Gastrocnemius medialis (tissue), 4 donors: Measurements from ENCODE around the gene GABRD. TPM values are rescaled to one million over a fixed set of nuclear protein-coding genes. Genes with fewer than 3 reads are reported as not detected.

Experiments
- ATAC-seq, 2 donors: fragments of 150-250 bp; one replicate each; pipeline ENCODE4 v1.9.1; 2016
- DNase-seq, 2 donors: peaks; one replicate each; pipeline ENCODE4 v3.0.0-alpha.2; 2019
- H3K27ac ChIP-seq, 4 donors: fragments of 200-600 bp; sonication (generic); 1 replicate in 1 of 4; 2 replicates in 3 of 4; pipeline ENCODE4 v1.5.1; 2016 to 2018; ENCODE audit warnings: mild to moderate bottlenecking in 2 of 4, moderate library complexity in 1 of 4
- H3K27me3 ChIP-seq, 3 donors: fragments of 200-600 bp; sonication (generic) in 2 of 3; 1 replicate in 1 of 3; 2 replicates in 2 of 3; pipeline versions ENCODE4 v1.5.1 to v1.6.0; 2016 to 2019; ENCODE audit warnings: mild to moderate bottlenecking in 1 of 3, moderate library complexity in 1 of 3
- H3K36me3 ChIP-seq, 2 donors: fragments of 200-600 bp; sonication (generic) in 1 of 2; one replicate each; pipeline ENCODE4 v1.5.1; 2017 to 2018
- H3K4me1 ChIP-seq, 2 donors: fragments of 200-600 bp; sonication (generic) in 1 of 2; one replicate each; pipeline ENCODE4 v1.5.1; 2016 to 2017; ENCODE audit warnings: mild to moderate bottlenecking in 2 of 2
- H3K4me3 ChIP-seq, 4 donors: fragments of 200-600 bp; sonication (generic) in 3 of 4; 1 replicate in 1 of 4; 2 replicates in 3 of 4; pipeline ENCODE4 v1.5.1; 2016 to 2019; ENCODE audit warnings: mild to moderate bottlenecking in 2 of 4
- H3K9me3 ChIP-seq, 3 donors: fragments of 200-600 bp; sonication (generic) in 2 of 3; 1 replicate in 1 of 3; 2 replicates in 2 of 3; pipeline ENCODE4 v1.5.1; 2016 to 2019
- CTCF ChIP-seq, 5 experiments: fragments of 450-650 bp in 3 of 5; fragments of 200-600 bp in 2 of 5; sonication (generic) in 2 of 5; IDR thresholded peaks in 4 of 5; conservative IDR thresholded peaks in 1 of 5; 1 replicate in 4 of 5; 2 replicates in 1 of 5; pipeline ENCODE4 v1.5.1; 2016 to 2019; ENCODE audit warnings: antibody characterized with exemption in 5 of 5, mild to moderate bottlenecking in 3 of 5, moderate library complexity in 3 of 5
- POLR2A ChIP-seq, 2 donors: fragments of 450-650 bp; IDR thresholded peaks; one replicate each; pipeline ENCODE4 v1.6.1; 2017; ENCODE audit warnings: antibody characterized with exemption in 2 of 2, mild to moderate bottlenecking in 2 of 2, moderate library complexity in 2 of 2
- in situ Hi-C, 4 donors: fragments of 200-750 bp; cut with MboI; loops; one replicate each; pipeline versions ENCODE4 v1.15.0 to v1.8.0; 2017; ENCODE audit warnings: low sequenced_read_pairs in 4 of 4
- intact Hi-C: fragments of 100-400 bp; cut with DNase I; formaldehyde crosslinking; loops from one replicate; pipeline ENCODE4 v1.15.1; 2023; ENCODE audit warnings: low total_unique reads
- total RNA-seq, 4 donors: library from RNA; depleted of rRNA; stranded (reverse); fragments of >200 nt; gene quantifications; one replicate each; pipeline versions ENCODE4 v1.1.0 to v1.2.3, GENCODE V29; 2016

GABRD gene
- total RNA-seq, 4 donors from 2014 or later, result 1.9 TPM; not detected in 3

- Histone ChIP-seq H3K4me1 (no peaks in the 10 kb centered on the region), H3K27ac (no peak overlapping the region), H3K36me3 (no peaks in the 10 kb centered on the region), H3K9me3 (no peaks in the 10 kb centered on the region), H3K4me3 (peak overlapping the region in 1 of 4 donors; percentile 34), H3K27me3 (peaks cover 40 to 46% (median 43%) of the 10 kb centered on the region in 3 donors)
- intact Hi-C loops (no loop called here), in situ Hi-C loops (no loop called here)
- DNase-seq, result no peak
- no peak for ATAC-seq
- TF ChIP-seq POLR2A (IDR thresholded peaks at IDR 0.05) (no peak), CTCF (IDR thresholded peaks at IDR 0.05 in 4 of 5, conservative IDR thresholded peaks at IDR 0.05 in 1 of 5) (no peak)
Observed at GRCh38 chr1:2050461-2050792, 31.3 kb downstream of the GABRD start.

- Histone ChIP-seq H3K27me3 (peaks cover 40 to 43% (median 42%) of the 10 kb centered on the region in 3 donors), H3K4me1 (no peaks in the 10 kb centered on the region), H3K36me3 (no peaks in the 10 kb centered on the region), H3K4me3 (peak overlapping the region in 1 of 4 donors; percentile 2), H3K9me3 (no peaks in the 10 kb centered on the region), H3K27ac (no peak overlapping the region)
- ATAC-seq, result no peak
- in situ Hi-C loops (no loop called here), intact Hi-C loops (no loop called here)
- DNase-seq, result no peak
- no peak for TF ChIP-seq CTCF (IDR thresholded peaks at IDR 0.05 in 4 of 5, conservative IDR thresholded peaks at IDR 0.05 in 1 of 5)
Observed at GRCh38 chr1:2050793-2051682, 31.9 kb downstream of the GABRD start.

GRCh38 chr1:2052054-2052679 is 33.0 kb downstream of the GABRD start:
- in situ Hi-C loops, result no loop called here
- H3K4me3 ChIP-seq, result no peak overlapping the region
- no peaks in the 10 kb centered on the region for H3K9me3 ChIP-seq
- no peak overlapping the region for H3K27ac ChIP-seq
- no peaks in the 10 kb centered on the region for H3K36me3 ChIP-seq
- ATAC-seq, result no peak
- no peaks in the 10 kb centered on the region for H3K4me1 ChIP-seq
- intact Hi-C loops, result no loop called here
- no peak for DNase-seq
- TF ChIP-seq CTCF (IDR thresholded peaks at IDR 0.05 in 4 of 5, conservative IDR thresholded peaks at IDR 0.05 in 1 of 5) (no peak), POLR2A (IDR thresholded peaks at IDR 0.05) (no peak)
- H3K27me3 ChIP-seq, result peaks cover 30 to 38% (median 34%) of the 10 kb centered on the region in 3 donors

- intact Hi-C loops, result no loop called here
- Histone ChIP-seq H3K36me3 (no peaks in the 10 kb centered on the region), H3K4me3 (no peak overlapping the region), H3K27me3 (peaks cover 28 to 38% (median 28%) of the 10 kb centered on the region in 3 donors), H3K4me1 (no peaks in the 10 kb centered on the region), H3K9me3 (no peaks in the 10 kb centered on the region), H3K27ac (no peak overlapping the region)
- no peak for DNase-seq
- in situ Hi-C loops, result no loop called here
- no peak for TF ChIP-seq POLR2A (IDR thresholded peaks at IDR 0.05)
- TF ChIP-seq CTCF (IDR thresholded peaks at IDR 0.05 in 4 of 5, conservative IDR thresholded peaks at IDR 0.05 in 1 of 5), result no peak
- ATAC-seq, result no peak
Observed at GRCh38 chr1:2052756-2053155, 33.6 kb downstream of the GABRD start.
